OCI-LY7 (cell line): ENCODE data around the gene METTL14.

Source experiments
- CTCF ChIP-seq: fragments of 200-600 bp; sonication (generic); conservative IDR thresholded peaks from 2 replicates; pipeline ENCODE4 v1.5.1; 2014; ENCODE audit warnings: mild to moderate bottlenecking, antibody characterized with exemption, low read length, moderate library complexity, mixed read lengths
- EZH2phosphoT487 ChIP-seq: fragments of 200-600 bp; sonication (generic); IDR thresholded peaks from 2 replicates; pipeline ENCODE4 v1.6.1; 2018; ENCODE audit warnings: low read depth, borderline replicate concordance, mild to moderate bottlenecking, mixed run types, antibody characterized with exemption, low read length, moderate library complexity, mixed read lengths

DNA sequence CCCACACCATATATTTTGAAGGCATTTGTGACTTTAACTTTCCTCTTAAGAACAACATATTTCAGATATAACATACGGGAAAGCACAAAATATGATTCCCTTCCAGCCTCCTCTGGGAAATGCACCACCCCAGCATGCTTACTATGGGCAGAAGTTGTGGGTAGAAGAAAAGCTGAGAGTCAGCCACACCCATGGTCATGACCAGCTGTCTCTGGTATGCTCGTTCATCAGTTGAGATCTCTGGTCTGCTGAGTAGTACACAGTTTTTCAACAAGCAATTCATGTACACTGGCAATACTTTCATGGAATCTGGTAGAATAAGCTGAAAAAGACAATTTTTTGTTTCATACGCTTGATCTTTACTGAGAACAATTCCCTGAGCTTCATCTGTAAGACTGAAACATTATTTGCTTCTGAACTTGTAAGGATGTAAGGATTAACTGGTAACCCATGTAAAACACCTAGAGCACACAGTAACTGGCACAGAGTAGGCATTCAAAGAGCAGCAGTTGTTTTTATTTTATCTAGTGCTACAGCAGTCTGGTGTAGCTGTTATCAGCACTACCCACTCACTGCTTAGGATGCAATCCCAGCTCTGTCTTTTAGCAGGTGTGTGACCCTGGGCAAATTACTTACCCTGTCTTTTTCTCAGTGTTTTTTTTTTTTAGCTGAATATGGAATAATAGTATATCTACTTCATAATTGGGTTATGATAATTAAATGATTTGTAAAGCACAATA lies 47.6 kb downstream of the METTL14 start:
- TF ChIP-seq CTCF (no peak), EZH2phosphoT487 (no peak)
